ENCODE data around the gene ADAM17.

DNA sequence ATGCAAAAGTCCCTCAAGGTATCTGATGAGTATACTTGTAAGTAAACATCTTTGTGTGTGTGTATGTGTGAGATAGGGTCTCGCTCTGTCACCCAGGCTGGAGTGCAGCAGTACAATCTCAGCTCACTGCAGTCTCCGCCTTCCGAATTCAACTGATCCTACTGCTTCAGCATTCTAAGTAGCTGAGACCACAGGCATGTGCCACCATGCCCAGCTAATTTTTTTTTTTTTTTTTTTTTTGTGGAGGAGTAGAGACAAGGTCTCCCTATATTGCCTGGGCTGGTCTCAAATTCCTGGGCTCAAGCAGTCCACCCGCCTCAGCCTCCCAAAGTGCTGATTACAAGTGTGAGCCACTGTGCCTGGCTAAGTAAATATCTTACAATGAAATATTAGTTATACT, 23.2 kb downstream of the ADAM17 start:
- TF ChIP-seq FOXK2 (IDR thresholded peaks at IDR 0.05): no peak
- TF ChIP-seq LEF1 (IDR thresholded peaks at IDR 0.05; ENCODE audit: borderline replicate concordance): no peak
- no peak for TF ChIP-seq BHLHE40 (IDR thresholded peaks at IDR 0.05; ENCODE audit: borderline replicate concordance)
- no peak for TF ChIP-seq ZNF384 (IDR thresholded peaks at IDR 0.05)
- TF ChIP-seq SP1 (IDR thresholded peaks at IDR 0.05): no peak
- no peak for TF ChIP-seq ELF4 (IDR thresholded peaks at IDR 0.05)
- no peak for TF ChIP-seq FOXA1 (IDR thresholded peaks at IDR 0.05)

Data from HEK293T (cell line).